GM12878 (cell line): ENCODE results near the gene BFSP2. TPM values are rescaled to one million over a fixed set of nuclear protein-coding genes. Genes with fewer than 3 reads are reported as not detected.

Experiments used
- ATAC-seq: fragments of 200-7000 bp; cut with Tn5 transposase; 3 replicates; pipeline ENCODE4 v1.9.1; 2020; ENCODE audit warnings: mild to moderate bottlenecking, moderate library complexity
- BruUV-seq: library from RNA; stranded (reverse); fragments of 400-500 nt; replicated peaks from 2 replicates; lab custom pipeline; 2021; lab: Mats Ljungman, UMichigan
- CTCF ChIA-PET: fragments of 300-600 bp; sonication (Branson Sonifier 250); formaldehyde crosslinking; extraction: SDS; loops from one replicate; lab custom pipeline; 2021; ENCODE audit warnings: inconsistent platforms; lab: Yijun Ruan, JAX
- POLR2A ChIA-PET: fragments of 350-600 bp; formaldehyde crosslinking; extraction: SDS; loops from one replicate; lab custom pipeline; 2021; ENCODE audit warnings: inconsistent platforms; lab: Charles Lee
- RAD21 ChIA-PET: fragments of 300-600 bp; sonication (Branson Sonifier 250); formaldehyde crosslinking; loops from one replicate; lab custom pipeline; 2023; ENCODE audit warnings: antibody characterized with exemption; ENCODE audit not compliant: unreplicated experiment; lab: Charles Lee
- SMC1A ChIA-PET: fragments of 300-600 bp; sonication (Branson Sonifier 250); formaldehyde crosslinking; loops from one replicate; lab custom pipeline; 2023; ENCODE audit not compliant: unreplicated experiment, uncharacterized antibody; lab: Charles Lee
- DNase-seq: peaks from one replicate; pipeline ENCODE4 v3.0.0-alpha.2; 2011; ENCODE audit warnings: low read depth, low spot score
- FAIRE-seq: peaks from 3 replicates; lab custom pipeline; 2011; peaks lifted over from hg19 to GRCh38; lab: Jason Lieb, UNC
- H2AFZ ChIP-seq: 2 replicates; pipeline ENCODE4 v1.6.0; 2011; ENCODE audit warnings: low read depth, low read length, control low read depth; ENCODE audit not compliant: control insufficient read depth
- H3K27ac ChIP-seq: 2 replicates; pipeline ENCODE4 v1.5.1; 2011; ENCODE audit warnings: control low read depth; ENCODE audit not compliant: control insufficient read depth, insufficient read depth
- H3K27me3 ChIP-seq, 2 experiments: replicated peaks in 1 of 2; 2 replicates each; pipeline versions ENCODE4 v1.6.0 to v1.6.1; 2011; ENCODE audit warnings: low read length in 1 of 2; ENCODE audit not compliant: control insufficient read depth in 2 of 2, insufficient read depth in 2 of 2
- H3K36me3 ChIP-seq, 2 experiments: 2 replicates each; pipeline ENCODE4 v1.5.1; 2011; ENCODE audit warnings: low read length in 1 of 2; ENCODE audit not compliant: control insufficient read depth in 2 of 2, insufficient read depth in 2 of 2
- H3K4me1 ChIP-seq: 2 replicates; pipeline ENCODE4 v1.6.1; 2011; ENCODE audit warnings: mild to moderate bottlenecking, low read length, moderate library complexity, mixed read lengths; ENCODE audit not compliant: control insufficient read depth, insufficient read depth
- H3K4me2 ChIP-seq: 2 replicates; pipeline ENCODE4 v1.6.0; 2011; ENCODE audit warnings: control low read depth; ENCODE audit not compliant: control insufficient read depth, insufficient read depth
- H3K4me3 ChIP-seq: fragments of 200-600 bp; sonication (generic); 2 replicates; pipeline ENCODE4 v1.5.1; 2016
- H3K79me2 ChIP-seq: 2 replicates; pipeline ENCODE4 v1.6.0; 2011; ENCODE audit warnings: low read length; ENCODE audit not compliant: control insufficient read depth, insufficient read depth
- H3K9ac ChIP-seq: 2 replicates; pipeline ENCODE4 v1.8.0; 2011; ENCODE audit warnings: low read length, control low read depth, mixed read lengths; ENCODE audit not compliant: control insufficient read depth, insufficient read depth
- H3K9me3 ChIP-seq: replicated peaks from 3 replicates; pipeline ENCODE4 v1.5.1; 2011; ENCODE audit warnings: mild to moderate bottlenecking, low read length; ENCODE audit not compliant: control insufficient read depth, insufficient read depth
- H4K20me1 ChIP-seq: 2 replicates; pipeline ENCODE4 v1.6.0; 2011; ENCODE audit not compliant: control insufficient read depth, insufficient read depth
- CREM ChIP-seq: IDR thresholded peaks from 2 replicates; pipeline ENCODE4 v1.6.1; 2014; ENCODE audit warnings: antibody characterized with exemption, low read depth
- EGR1 ChIP-seq, 2 experiments: IDR thresholded peaks; 1 replicate in 1 of 2; 2 replicates in 1 of 2; pipeline ENCODE4 v1.6.1; 2011 to 2012; ENCODE audit warnings: low read depth in 2 of 2, low read length in 2 of 2, borderline replicate concordance in 1 of 2, mild to moderate bottlenecking in 1 of 2, moderate library complexity in 1 of 2
- FOS ChIP-seq: IDR thresholded peaks from 3 replicates; pipeline ENCODE4 v1.6.1; 2011; ENCODE audit warnings: borderline replicate concordance; ENCODE audit not compliant: insufficient read length; ENCODE audit errors: extremely low read depth
- JUND ChIP-seq: IDR thresholded peaks from 2 replicates; pipeline ENCODE4 v1.6.1; 2012; ENCODE audit warnings: low read depth, mild to moderate bottlenecking, low read length, improper control_type of control experiment, moderate library complexity
- POLR2AphosphoS2 ChIP-seq: IDR thresholded peaks from 2 replicates; pipeline ENCODE4 v1.6.1; 2011; ENCODE audit warnings: low read depth, mild to moderate bottlenecking, low read length, improper control_type of control experiment, moderate library complexity
- RAD51 ChIP-seq: fragments of 450-650 bp; IDR thresholded peaks from 2 replicates; pipeline ENCODE4 v1.6.1; 2016; ENCODE audit warnings: moderate library complexity, mild to moderate bottlenecking, inconsistent platforms
- RCOR1 ChIP-seq: conservative IDR thresholded peaks from 2 replicates; pipeline ENCODE4 v1.6.1; 2012; ENCODE audit warnings: low read depth, low read length, improper control_type of control experiment
- RUNX3 ChIP-seq: IDR thresholded peaks from 2 replicates; pipeline ENCODE4 v1.6.1; 2012; ENCODE audit warnings: low read length, inconsistent platforms
- SIX5 ChIP-seq: IDR thresholded peaks from 2 replicates; pipeline ENCODE4 v1.6.1; 2011; ENCODE audit warnings: mild to moderate bottlenecking, low read depth, low read length, moderate library complexity; ENCODE audit not compliant: severe bottlenecking
- SMC3 ChIP-seq: IDR thresholded peaks from 2 replicates; pipeline ENCODE4 v1.6.1; 2011; ENCODE audit warnings: low read length, improper control_type of control experiment, borderline replicate concordance
- TARDBP ChIP-seq: IDR thresholded peaks from 2 replicates; pipeline ENCODE4 v1.6.1; 2016; ENCODE audit warnings: borderline replicate concordance
- ZBED1 ChIP-seq: IDR thresholded peaks from 2 replicates; pipeline ENCODE4 v1.6.1; 2016; ENCODE audit warnings: borderline replicate concordance
- WGBS: methylation state at CpG from one replicate; pipeline ENCODE4 v1.1.6; 2016; ENCODE audit warnings: low lambda C conversion rate; ENCODE audit not compliant: insufficient replicate concordance, insufficient coverage; ENCODE audit errors: missing lambda C conversion rate; 5-methylcytosine and 5-hydroxymethylcytosine counted together
- in situ Hi-C: fragments of 300-500 bp; cut with MboI; formaldehyde crosslinking; loops from 9 replicates; pipeline ENCODE4 v1.14.3; 2018; ENCODE audit warnings: mixed read lengths
- intact Hi-C: fragments of 100-400 bp; cut with micrococcal nuclease; formaldehyde crosslinking; loops from one replicate; pipeline ENCODE4 v1.14.2; 2022; ENCODE audit not compliant: unreplicated experiment
- polyA plus RNA-seq, 11 experiments: library from polyadenylated mRNA; depleted of rRNA in 4 of 11; unstranded in 6 of 11; stranded (reverse) in 5 of 11; fragments of >200 nt; fragmentation: Nextera tagmentation in 4 of 11; fragmentation: Illumina TruSeq in 1 of 11; extraction: Ambion mirVana in 4 of 11; extraction: Trizol in 1 of 11; gene quantifications; 1 replicate in 1 of 11; 2 replicates in 10 of 11; pipeline versions ENCODE4 v1.2.1 to v1.2.3, GENCODE V29; 2011 to 2016; ENCODE audit warnings: inconsistent platforms in 2 of 11, missing spikeins in 2 of 11, low read depth in 1 of 11
- total RNA-seq, 4 experiments: library from RNA; depleted of rRNA in 3 of 4; stranded (reverse); fragments of >200 nt in 3 of 4; fragmentation: Illumina TruSeq in 1 of 4; extraction: Trizol in 1 of 4; gene quantifications; 2 replicates each; pipeline versions ENCODE4 v1.2.1 to v1.2.3, GENCODE V29; 2013 to 2021
- TF ChIP-seq, protein P1 (sequence below), 3 experiments: IDR thresholded peaks in 2 of 3; conservative IDR thresholded peaks in 1 of 3; 2 replicates each; pipeline ENCODE4 v1.5.1; 2011; ENCODE audit warnings: low read depth in 3 of 3, low read length in 3 of 3, mild to moderate bottlenecking in 3 of 3, control low read depth in 2 of 3, moderate library complexity in 2 of 3, inconsistent platforms in 1 of 3, mixed read lengths in 1 of 3; ENCODE audit not compliant: control insufficient read depth in 2 of 3, insufficient read depth in 1 of 3; ENCODE audit errors: extremely low read depth in 1 of 3
- TF ChIP-seq, protein P2 (sequence below): fragments of 450-650 bp; IDR thresholded peaks from 2 replicates; pipeline ENCODE4 v1.6.1; 2016; ENCODE audit warnings: mild to moderate bottlenecking
- TF ChIP-seq, protein P3 (sequence below): fragments of 450-650 bp; IDR thresholded peaks from 2 replicates; pipeline ENCODE4 v1.6.1; 2017; ENCODE audit warnings: mild to moderate bottlenecking, moderate library complexity

Gene BFSP2
- total and polyA plus RNA-seq, 10 of the 15 experiments (the other 5 are each of a cell fraction or from before 2014, with no cell fraction given): 1.5 to 20.4 (median 7.3) TPM

DNA sequence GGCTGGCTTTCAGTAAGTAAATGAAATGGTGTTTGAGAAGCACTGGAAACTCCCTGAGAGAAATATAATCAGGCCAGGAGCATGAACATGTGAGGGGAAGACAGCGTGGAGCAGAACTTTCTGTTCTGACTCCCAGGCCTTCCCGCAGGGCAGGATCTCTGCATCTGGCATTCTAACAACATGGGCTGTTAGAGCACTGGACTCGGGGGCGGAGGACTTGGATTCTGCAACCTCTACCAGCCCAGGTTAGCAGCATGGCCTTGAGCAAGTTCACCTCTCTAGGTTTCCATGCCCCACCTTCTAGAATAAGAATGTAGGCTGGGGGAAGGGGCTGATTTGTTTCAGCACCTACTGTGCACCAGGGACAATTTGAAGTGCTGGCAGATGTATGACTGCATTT is 12.5 kb upstream of the BFSP2 start:
- TF ChIP-seq SIX5: no peak
- no peak for TF ChIP-seq TARDBP
- TF ChIP-seq ZBED1: no peak
- no peak for TF ChIP-seq RCOR1
- no peak for TF ChIP-seq RUNX3
- TF ChIP-seq, protein P1, sequence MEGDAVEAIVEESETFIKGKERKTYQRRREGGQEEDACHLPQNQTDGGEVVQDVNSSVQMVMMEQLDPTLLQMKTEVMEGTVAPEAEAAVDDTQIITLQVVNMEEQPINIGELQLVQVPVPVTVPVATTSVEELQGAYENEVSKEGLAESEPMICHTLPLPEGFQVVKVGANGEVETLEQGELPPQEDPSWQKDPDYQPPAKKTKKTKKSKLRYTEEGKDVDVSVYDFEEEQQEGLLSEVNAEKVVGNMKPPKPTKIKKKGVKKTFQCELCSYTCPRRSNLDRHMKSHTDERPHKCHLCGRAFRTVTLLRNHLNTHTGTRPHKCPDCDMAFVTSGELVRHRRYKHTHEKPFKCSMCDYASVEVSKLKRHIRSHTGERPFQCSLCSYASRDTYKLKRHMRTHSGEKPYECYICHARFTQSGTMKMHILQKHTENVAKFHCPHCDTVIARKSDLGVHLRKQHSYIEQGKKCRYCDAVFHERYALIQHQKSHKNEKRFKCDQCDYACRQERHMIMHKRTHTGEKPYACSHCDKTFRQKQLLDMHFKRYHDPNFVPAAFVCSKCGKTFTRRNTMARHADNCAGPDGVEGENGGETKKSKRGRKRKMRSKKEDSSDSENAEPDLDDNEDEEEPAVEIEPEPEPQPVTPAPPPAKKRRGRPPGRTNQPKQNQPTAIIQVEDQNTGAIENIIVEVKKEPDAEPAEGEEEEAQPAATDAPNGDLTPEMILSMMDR (IDR thresholded peaks at IDR 0.05 in 2 of 3, conservative IDR thresholded peaks at IDR 0.05 in 1 of 3; ENCODE audit: control insufficient read depth in 2 of 3, extremely low read depth in 1 of 3, insufficient read depth in 1 of 3, low read depth in 3 of 3, low read length in 3 of 3): no peak
- TF ChIP-seq EGR1 (IDR thresholded peaks at IDR 0.05; ENCODE audit: borderline replicate concordance in 1 of 2, low read depth in 2 of 2, low read length in 2 of 2): no peak
- no peak for TF ChIP-seq JUND
- no peak for TF ChIP-seq SMC3
- no peak for TF ChIP-seq FOS
- TF ChIP-seq, protein P2, sequence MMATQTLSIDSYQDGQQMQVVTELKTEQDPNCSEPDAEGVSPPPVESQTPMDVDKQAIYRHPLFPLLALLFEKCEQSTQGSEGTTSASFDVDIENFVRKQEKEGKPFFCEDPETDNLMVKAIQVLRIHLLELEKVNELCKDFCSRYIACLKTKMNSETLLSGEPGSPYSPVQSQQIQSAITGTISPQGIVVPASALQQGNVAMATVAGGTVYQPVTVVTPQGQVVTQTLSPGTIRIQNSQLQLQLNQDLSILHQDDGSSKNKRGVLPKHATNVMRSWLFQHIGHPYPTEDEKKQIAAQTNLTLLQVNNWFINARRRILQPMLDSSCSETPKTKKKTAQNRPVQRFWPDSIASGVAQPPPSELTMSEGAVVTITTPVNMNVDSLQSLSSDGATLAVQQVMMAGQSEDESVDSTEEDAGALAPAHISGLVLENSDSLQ: no peak
- TF ChIP-seq, protein P3, sequence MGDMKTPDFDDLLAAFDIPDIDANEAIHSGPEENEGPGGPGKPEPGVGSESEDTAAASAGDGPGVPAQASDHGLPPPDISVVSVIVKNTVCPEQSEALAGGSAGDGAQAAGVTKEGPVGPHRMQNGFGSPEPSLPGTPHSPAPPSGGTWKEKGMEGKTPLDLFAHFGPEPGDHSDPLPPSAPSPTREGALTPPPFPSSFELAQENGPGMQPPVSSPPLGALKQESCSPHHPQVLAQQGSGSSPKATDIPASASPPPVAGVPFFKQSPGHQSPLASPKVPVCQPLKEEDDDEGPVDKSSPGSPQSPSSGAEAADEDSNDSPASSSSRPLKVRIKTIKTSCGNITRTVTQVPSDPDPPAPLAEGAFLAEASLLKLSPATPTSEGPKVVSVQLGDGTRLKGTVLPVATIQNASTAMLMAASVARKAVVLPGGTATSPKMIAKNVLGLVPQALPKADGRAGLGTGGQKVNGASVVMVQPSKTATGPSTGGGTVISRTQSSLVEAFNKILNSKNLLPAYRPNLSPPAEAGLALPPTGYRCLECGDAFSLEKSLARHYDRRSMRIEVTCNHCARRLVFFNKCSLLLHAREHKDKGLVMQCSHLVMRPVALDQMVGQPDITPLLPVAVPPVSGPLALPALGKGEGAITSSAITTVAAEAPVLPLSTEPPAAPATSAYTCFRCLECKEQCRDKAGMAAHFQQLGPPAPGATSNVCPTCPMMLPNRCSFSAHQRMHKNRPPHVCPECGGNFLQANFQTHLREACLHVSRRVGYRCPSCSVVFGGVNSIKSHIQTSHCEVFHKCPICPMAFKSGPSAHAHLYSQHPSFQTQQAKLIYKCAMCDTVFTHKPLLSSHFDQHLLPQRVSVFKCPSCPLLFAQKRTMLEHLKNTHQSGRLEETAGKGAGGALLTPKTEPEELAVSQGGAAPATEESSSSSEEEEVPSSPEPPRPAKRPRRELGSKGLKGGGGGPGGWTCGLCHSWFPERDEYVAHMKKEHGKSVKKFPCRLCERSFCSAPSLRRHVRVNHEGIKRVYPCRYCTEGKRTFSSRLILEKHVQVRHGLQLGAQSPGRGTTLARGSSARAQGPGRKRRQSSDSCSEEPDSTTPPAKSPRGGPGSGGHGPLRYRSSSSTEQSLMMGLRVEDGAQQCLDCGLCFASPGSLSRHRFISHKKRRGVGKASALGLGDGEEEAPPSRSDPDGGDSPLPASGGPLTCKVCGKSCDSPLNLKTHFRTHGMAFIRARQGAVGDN: no peak
- no peak for TF ChIP-seq RAD51
- no peak for TF ChIP-seq CREM
- TF ChIP-seq POLR2AphosphoS2: no peak
- in situ Hi-C loops: loop anchor here (5.0 to 25.0 kb wide), 2 partner anchors 345 to 850 kb away; no protein-coding TSS in a partner anchor
- 87% methylated on average over 4 of the region's 4 CpGs for WGBS
- Histone ChIP-seq H4K20me1 (no peaks in the 10 kb centered on the region), H3K9me3 (no peaks in the 10 kb centered on the region), H3K4me1 (no peaks in the 10 kb centered on the region), H3K27ac (no peak overlapping the region), H3K79me2 (no peaks in the 10 kb centered on the region), H3K9ac (no peak overlapping the region), H3K36me3 (no peaks in the 10 kb centered on the region), H3K4me2 (no peak overlapping the region), H3K27me3 (no peaks in the 10 kb centered on the region; a peak in 2 of 4 replicates), H2AFZ (no peak overlapping the region), H3K4me3 (no peak overlapping the region)
- ChIA-PET SMC1A (interaction anchor here (1.2 to 1.8 kb wide), 4 partner anchors 23 to 661 kb away, joined by 3 to 9 read pairs (median 6); no protein-coding TSS in a partner anchor), CTCF (interaction anchor here (0.8 to 2.2 kb wide), 8 partner anchors 9 to 664 kb away, joined by 3 to 6 read pairs (median 4); no protein-coding TSS in a partner anchor), RAD21 (interaction anchor here (1.1 to 2.1 kb wide), 2 partner anchors 276 to 656 kb away, joined by 3 to 4 read pairs (median 4); no protein-coding TSS in a partner anchor), POLR2A (interaction anchor here (1.0 kb wide), 1 partner anchor 187 kb away, joined by 3 read pairs; no protein-coding TSS in a partner anchor)
- FAIRE-seq (no peak), DNase-seq (no peak), ATAC-seq (no peak)
- no TSS peak for BruUV-seq
- intact Hi-C loops: no loop called here
